Stimulated activated naive CD4-positive, alpha-beta T cell (primary cell): Measurements from ENCODE around the gene RAPGEF4.

Experiments
- DNase-seq, 6 experiments: peaks; one replicate each; lab custom pipeline; 2025; lab: John Stamatoyannopoulos, UW

The RAPGEF4 gene

GRCh38 chr2:172823261-172823850 is 87.7 kb downstream of the RAPGEF4 start:
- DNase-seq = no peak

GRCh38 chr2:172826522-172826921 is 90.9 kb downstream of the RAPGEF4 start:
- DNase-seq = no peak

GRCh38 chr2:172829229-172829628 is 93.6 kb downstream of the RAPGEF4 start:
- no peak for DNase-seq

GRCh38 chr2:172830482-172830881 is 94.8 kb downstream of the RAPGEF4 start:
- no peak for DNase-seq

- no peak for DNase-seq
Observed at GRCh38 chr2:172833898-172834297, 98.3 kb downstream of the RAPGEF4 start.

GRCh38 chr2:172834881-172835280 is 99.2 kb downstream of the RAPGEF4 start:
- no peak for DNase-seq

- DNase-seq = no peak
Observed at GRCh38 chr2:172836347-172836821, 100.7 kb downstream of the RAPGEF4 start.

GRCh38 chr2:172836827-172837226 is 101.2 kb downstream of the RAPGEF4 start:
- no peak for DNase-seq

GRCh38 chr2:172839446-172839845 is 103.8 kb downstream of the RAPGEF4 start:
- DNase-seq = no peak

GRCh38 chr2:172842511-172843265 is 107.0 kb downstream of the RAPGEF4 start:
- no peak for DNase-seq

- DNase-seq = no peak
Observed at GRCh38 chr2:172843266-172843582, 107.6 kb downstream of the RAPGEF4 start.

- DNase-seq = no peak
Observed at GRCh38 chr2:172843902-172844715, 108.5 kb downstream of the RAPGEF4 start.

GRCh38 chr2:172845028-172845630 is 109.5 kb downstream of the RAPGEF4 start:
- no peak for DNase-seq

GRCh38 chr2:172846551-172846950 is 110.9 kb downstream of the RAPGEF4 start:
- no peak for DNase-seq

- DNase-seq = no peak
Observed at GRCh38 chr2:172847188-172847587, 111.5 kb downstream of the RAPGEF4 start.

- no peak for DNase-seq
Observed at GRCh38 chr2:172848519-172848918, 112.9 kb downstream of the RAPGEF4 start.

GRCh38 chr2:172849519-172850217 is 114.0 kb downstream of the RAPGEF4 start:
- DNase-seq = no peak

GRCh38 chr2:172855588-172855987 is 119.9 kb downstream of the RAPGEF4 start:
- DNase-seq = no peak

GRCh38 chr2:172856606-172857005 is 121.0 kb downstream of the RAPGEF4 start:
- no peak for DNase-seq

GRCh38 chr2:172858473-172858745 is 122.8 kb downstream of the RAPGEF4 start:
- no peak for DNase-seq

GRCh38 chr2:172859581-172860335 is 124.1 kb downstream of the RAPGEF4 start:
- no peak for DNase-seq
